ENCODE results near the gene SZRD1.
"Not testable (repeated sequence)": the region's sequence is repeated elsewhere in the genome, so short reads cannot be mapped to it uniquely, and the experiment has no call there.

SZRD1 gene

GRCh38 chr1:16366722-16367257 lies at the start of gene SZRD1:
Gene SZRD1 (plus strand): TSS chr1:16367242. CDS start chr1:16367258, 16 bp downstream.
- peak; percentile 99 for DNase-seq

GRCh38 chr1:16318555-16318954 lies 48.5 kb upstream of the SZRD1 start:
- no peak for DNase-seq

GRCh38 chr1:16321176-16321867 lies 45.7 kb upstream of the SZRD1 start:
- no peak for DNase-seq

- DNase-seq: no peak
Observed at GRCh38 chr1:16324456-16324890, 42.6 kb upstream of the SZRD1 start.

- DNase-seq: no peak
Observed at GRCh38 chr1:16326833-16327404, 40.1 kb upstream of the SZRD1 start.

- DNase-seq: no peak
Observed at GRCh38 chr1:16334655-16335340, 32.2 kb upstream of the SZRD1 start.

- DNase-seq: no peak
Observed at GRCh38 chr1:16338961-16339360, 28.1 kb upstream of the SZRD1 start.

- DNase-seq: no peak
Observed at GRCh38 chr1:16340673-16341072, 26.4 kb upstream of the SZRD1 start.

- DNase-seq: no peak
Observed at GRCh38 chr1:16342331-16343062, 24.5 kb upstream of the SZRD1 start.

GRCh38 chr1:16343276-16343675 lies 23.8 kb upstream of the SZRD1 start:
- not testable (repeated sequence) for DNase-seq

- DNase-seq: no peak
Observed at GRCh38 chr1:16348414-16349182, 18.4 kb upstream of the SZRD1 start.

- no peak for DNase-seq
Observed at GRCh38 chr1:16349847-16350406, 17.1 kb upstream of the SZRD1 start.

- no peak for DNase-seq
Observed at GRCh38 chr1:16351456-16351993, 15.5 kb upstream of the SZRD1 start.

- peak; percentile 95 for DNase-seq
Observed at GRCh38 chr1:16351994-16352841, 14.8 kb upstream of the SZRD1 start, which contains the start of gene FBXO42. Gene FBXO42 (minus strand): TSS chr1:16352480. CDS start chr1:16315418, 37,062 bp downstream.

GRCh38 chr1:16352842-16353535 lies 14.1 kb upstream of the SZRD1 start:
- peak; percentile 29 for DNase-seq

- no peak for DNase-seq
Observed at GRCh38 chr1:16354619-16355018, 12.4 kb upstream of the SZRD1 start.

- no peak for DNase-seq
Observed at GRCh38 chr1:16356867-16357266, 10.2 kb upstream of the SZRD1 start.

GRCh38 chr1:16365146-16365498 lies 1.9 kb upstream of the SZRD1 start:
- DNase-seq: not testable (repeated sequence)

GRCh38 chr1:16367258-16367967 lies 371 bp downstream of the SZRD1 start:
- DNase-seq: peak; percentile 91
